Lung (tissue), 12 donors: ENCODE results near the gene PYROXD2. TPM values are rescaled to one million over a fixed set of nuclear protein-coding genes. Genes with fewer than 3 reads are reported as not detected.

Experiments
- ATAC-seq: fragments of 200-7000 bp; cut with Tn5 transposase; one replicate; pipeline ENCODE4 v1.9.1; 2020; ENCODE audit warnings: moderate number of reproducible peaks; ENCODE audit not compliant: insufficient read depth, low FRiP score
- DNase-seq, 3 donors: peaks; one replicate each; pipeline ENCODE4 v3.0.0-alpha.2; 2013 to 2017
- H3K27ac ChIP-seq, 2 donors: one replicate each; pipeline ENCODE4 v1.5.1; 2013; ENCODE audit warnings: mild to moderate bottlenecking in 2 of 2, moderate library complexity in 2 of 2, control low read depth in 1 of 2, inconsistent platforms in 1 of 2, low read depth in 1 of 2, low read length in 1 of 2
- H3K27me3 ChIP-seq, 3 donors: one replicate each; pipeline ENCODE4 v1.5.1; 2013; ENCODE audit warnings: low read length in 2 of 3; ENCODE audit not compliant: control insufficient read depth in 3 of 3, insufficient read depth in 3 of 3
- H3K36me3 ChIP-seq, 4 donors: one replicate each; pipeline ENCODE4 v1.5.1; 2013; ENCODE audit warnings: low read length in 4 of 4, mild to moderate bottlenecking in 1 of 4, moderate library complexity in 1 of 4; ENCODE audit not compliant: control insufficient read depth in 4 of 4, insufficient read depth in 4 of 4
- H3K4me1 ChIP-seq, 5 donors: one replicate each; pipeline ENCODE4 v1.5.1; 2013; ENCODE audit warnings: low read length in 5 of 5, mild to moderate bottlenecking in 2 of 5, moderate library complexity in 1 of 5; ENCODE audit not compliant: control insufficient read depth in 5 of 5, insufficient read depth in 5 of 5
- H3K4me3 ChIP-seq: one replicate; pipeline ENCODE4 v1.5.1; 2013; ENCODE audit warnings: mild to moderate bottlenecking, control low read depth, moderate library complexity
- H3K9ac ChIP-seq, 2 donors: one replicate each; pipeline ENCODE4 v1.5.1; 2013; ENCODE audit warnings: low read length in 2 of 2, control low read depth in 1 of 2; ENCODE audit not compliant: insufficient read depth in 1 of 2
- H3K9me3 ChIP-seq, 4 donors: one replicate each; pipeline ENCODE4 v1.5.1; 2013; ENCODE audit warnings: low read length in 3 of 4, mild to moderate bottlenecking in 1 of 4, moderate library complexity in 1 of 4; ENCODE audit not compliant: control insufficient read depth in 4 of 4, insufficient read depth in 3 of 4
- WGBS, 2 donors: extraction: QIAGEN DNeasy Blood & Tissue Kit; methylation state at CpG; one replicate each; pipeline ENCODE4 v1.1.7; 2013; 5-methylcytosine and 5-hydroxymethylcytosine counted together
- polyA plus RNA-seq, 2 donors: library from polyadenylated mRNA; stranded (reverse); fragments of 200-250 nt; gene quantifications; one replicate each; pipeline ENCODE4 v1.2.1, GENCODE V29; 2013
- total RNA-seq, 2 donors: library from RNA; depleted of rRNA in 1 of 2; stranded (reverse); fragments of >200 nt in 1 of 2; gene quantifications; one replicate each; pipeline ENCODE4 v1.2.1, GENCODE V29; 2014 to 2021
- TF ChIP-seq, protein P1 (sequence below): IDR thresholded peaks from 2 replicates; pipeline ENCODE4 v1.5.1; 2012; ENCODE audit warnings: mild to moderate bottlenecking; ENCODE audit errors: control extremely low read depth, extremely low read depth
- donor health status: control.
- donor health status: control.
- donor health status: Bipolar disorder and iron deficiency.
- donor health status: healthy.
- donor health status: DM: yes; HTN: yes; CAD: no.

PYROXD2 gene
- total and polyA plus RNA-seq, 4 donors = 2.3 to 16.8 (median 7.5) TPM

DNA sequence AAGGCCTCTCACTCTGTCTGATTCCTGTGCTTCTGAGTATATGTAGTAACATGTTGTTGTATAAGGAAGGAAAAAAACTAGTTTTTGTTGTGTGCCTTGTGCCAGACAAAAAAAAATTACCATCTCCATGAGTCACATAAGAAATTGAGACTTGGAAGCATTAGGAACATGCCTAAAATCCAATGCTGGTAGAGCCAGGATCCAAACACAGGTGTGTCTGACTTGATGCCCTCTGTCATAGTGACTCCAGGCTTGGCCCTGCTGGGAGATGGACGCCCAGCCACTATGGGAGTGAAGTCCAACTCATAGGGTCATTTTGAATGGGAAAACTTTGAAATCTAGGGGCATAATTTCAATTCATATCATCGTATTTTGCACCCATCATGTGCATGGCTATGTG is 38.0 kb downstream of the PYROXD2 start:
- Histone ChIP-seq H3K36me3 (peaks cover 0 to 5% (median 1%) of the 10 kb centered on the region in 4 donors), H3K9ac (no peak overlapping the region), H3K9me3 (peaks cover 0 to 6% (median 2%) of the 10 kb centered on the region in 4 donors), H3K4me3 (no peak overlapping the region), H3K4me1 (peaks cover 0 to 13% (median 4%) of the 10 kb centered on the region in 5 donors), H3K27ac (no peak overlapping the region), H3K27me3 (no peaks in the 10 kb centered on the region)
- TF ChIP-seq, protein P1, sequence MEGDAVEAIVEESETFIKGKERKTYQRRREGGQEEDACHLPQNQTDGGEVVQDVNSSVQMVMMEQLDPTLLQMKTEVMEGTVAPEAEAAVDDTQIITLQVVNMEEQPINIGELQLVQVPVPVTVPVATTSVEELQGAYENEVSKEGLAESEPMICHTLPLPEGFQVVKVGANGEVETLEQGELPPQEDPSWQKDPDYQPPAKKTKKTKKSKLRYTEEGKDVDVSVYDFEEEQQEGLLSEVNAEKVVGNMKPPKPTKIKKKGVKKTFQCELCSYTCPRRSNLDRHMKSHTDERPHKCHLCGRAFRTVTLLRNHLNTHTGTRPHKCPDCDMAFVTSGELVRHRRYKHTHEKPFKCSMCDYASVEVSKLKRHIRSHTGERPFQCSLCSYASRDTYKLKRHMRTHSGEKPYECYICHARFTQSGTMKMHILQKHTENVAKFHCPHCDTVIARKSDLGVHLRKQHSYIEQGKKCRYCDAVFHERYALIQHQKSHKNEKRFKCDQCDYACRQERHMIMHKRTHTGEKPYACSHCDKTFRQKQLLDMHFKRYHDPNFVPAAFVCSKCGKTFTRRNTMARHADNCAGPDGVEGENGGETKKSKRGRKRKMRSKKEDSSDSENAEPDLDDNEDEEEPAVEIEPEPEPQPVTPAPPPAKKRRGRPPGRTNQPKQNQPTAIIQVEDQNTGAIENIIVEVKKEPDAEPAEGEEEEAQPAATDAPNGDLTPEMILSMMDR = no peak
- no peak for ATAC-seq
- WGBS, 2 donors = 94 to 96% methylated on average over 2 of the region's 2 CpGs
- no peak for DNase-seq

DNA sequence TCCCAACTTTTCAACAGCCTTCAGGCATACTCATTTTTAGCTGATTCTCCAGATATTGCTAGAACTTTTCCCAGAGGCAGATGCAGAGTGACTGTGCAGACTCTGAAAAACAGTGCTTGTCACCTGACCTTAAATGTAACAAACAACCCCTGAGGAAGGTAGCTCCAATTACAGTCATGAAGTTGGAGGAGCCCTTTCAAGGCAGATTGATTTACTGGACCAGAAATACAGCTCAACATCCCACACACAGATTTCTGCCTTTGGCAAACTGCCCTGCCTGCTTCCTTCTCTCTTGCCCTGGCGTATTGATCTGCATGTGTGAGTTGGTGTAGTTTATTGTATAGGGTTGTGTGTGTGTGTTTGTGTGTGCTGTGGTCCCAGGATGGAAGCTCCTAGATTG is 38.5 kb downstream of the PYROXD2 start:
- DNase-seq (peak in 1 of 3 donors; percentile 36), ATAC-seq (no peak)
- peaks cover 0 to 13% (median 6%) of the 10 kb centered on the region in 5 donors for H3K4me1 ChIP-seq
- H3K9ac ChIP-seq = no peak overlapping the region
- no peak overlapping the region for H3K4me3 ChIP-seq
- TF ChIP-seq, protein P1 = no peak
- no peaks in the 10 kb centered on the region for H3K27me3 ChIP-seq
- WGBS, 2 donors = 43 to 73% methylated on average over 1 of the region's 1 CpG
- H3K9me3 ChIP-seq = peaks cover 0 to 6% (median 2%) of the 10 kb centered on the region in 4 donors
- H3K36me3 ChIP-seq = peaks cover 0 to 5% (median 1%) of the 10 kb centered on the region in 4 donors
- no peak overlapping the region for H3K27ac ChIP-seq

DNA sequence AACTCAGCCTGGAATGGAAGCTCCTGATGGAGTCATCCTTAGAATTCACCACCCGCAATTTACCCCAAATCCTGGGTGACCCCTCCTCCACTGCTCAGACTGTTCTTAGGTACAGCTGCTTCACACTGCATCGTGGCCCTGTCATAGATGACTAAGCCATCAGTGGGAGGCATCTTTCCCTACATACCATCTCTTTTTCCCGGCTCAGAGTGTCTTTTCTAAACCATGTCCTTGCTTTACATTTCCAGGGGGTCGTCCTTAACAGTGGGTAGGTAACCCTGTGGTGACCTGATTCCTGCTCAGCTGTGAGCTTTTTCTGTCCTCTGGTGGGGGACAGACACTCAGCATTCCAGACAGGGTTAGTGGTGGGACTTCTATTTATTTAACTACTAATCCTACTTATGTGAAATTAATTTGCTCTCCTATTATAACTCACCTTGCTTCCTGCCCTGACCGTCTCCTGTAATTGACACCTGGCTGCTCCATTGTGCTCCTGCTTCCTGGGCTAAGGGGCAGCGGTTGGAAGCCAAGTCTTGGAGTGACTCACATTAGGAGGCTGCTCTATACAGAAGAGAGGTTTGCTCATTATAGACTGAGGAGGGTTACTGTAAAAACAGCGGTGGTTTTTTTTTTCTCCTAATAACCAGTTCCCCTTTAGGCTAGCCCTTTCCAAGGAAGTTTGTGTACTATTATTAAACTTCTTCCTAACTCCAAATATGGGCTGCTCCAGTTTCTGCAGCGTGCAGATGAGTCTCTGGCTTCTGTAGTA is 40.6 kb downstream of the PYROXD2 start:
- Histone ChIP-seq H3K9ac (no peak overlapping the region), H3K27me3 (no peaks in the 10 kb centered on the region), H3K36me3 (peaks cover 0 to 5% (median 0%) of the 10 kb centered on the region in 4 donors), H3K4me1 (peaks cover 0 to 25% (median 13%) of the 10 kb centered on the region in 5 donors), H3K27ac (peak overlapping the region in 1 of 2 donors; percentile 26), H3K9me3 (peaks cover 0 to 6% (median 2%) of the 10 kb centered on the region in 4 donors), H3K4me3 (no peak overlapping the region)
- 61 to 73% methylated on average over 8 of the region's 8 CpGs for WGBS, 2 donors
- TF ChIP-seq, protein P1 = no peak
- DNase-seq = no peak
- ATAC-seq = peak; percentile 35
